Measurements from ENCODE around the gene PRAMEF4. TPM values are rescaled to one million over a fixed set of nuclear protein-coding genes. Genes with fewer than 3 reads are reported as not detected.

PRAMEF4 gene
- total RNA-seq = not detected in 2 replicates

DNA sequence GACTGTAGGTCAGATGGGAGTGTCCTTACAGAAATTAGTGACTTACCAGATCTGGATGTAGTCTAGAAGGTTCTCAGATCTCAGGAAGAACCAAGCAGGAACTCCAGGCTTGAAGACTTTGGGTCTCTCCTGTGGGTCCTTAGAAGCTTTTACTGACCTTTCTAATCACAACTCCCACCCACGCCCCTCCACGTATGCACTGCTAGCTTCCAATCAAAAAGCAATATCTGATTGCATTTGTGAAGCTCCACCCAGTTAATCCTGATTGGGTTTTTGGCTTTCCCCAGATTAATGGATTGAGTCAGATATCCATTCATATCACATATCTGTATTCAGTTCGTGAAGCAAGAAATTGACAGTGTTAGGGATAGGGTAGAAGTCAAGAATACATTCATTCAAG, at the start of gene PRAMEF4:
Gene PRAMEF4 (minus strand): TSS at position 101 of the 400 bp plus-strand sequence. CDS start 2,807 bp downstream, outside the sequence.

DNA sequence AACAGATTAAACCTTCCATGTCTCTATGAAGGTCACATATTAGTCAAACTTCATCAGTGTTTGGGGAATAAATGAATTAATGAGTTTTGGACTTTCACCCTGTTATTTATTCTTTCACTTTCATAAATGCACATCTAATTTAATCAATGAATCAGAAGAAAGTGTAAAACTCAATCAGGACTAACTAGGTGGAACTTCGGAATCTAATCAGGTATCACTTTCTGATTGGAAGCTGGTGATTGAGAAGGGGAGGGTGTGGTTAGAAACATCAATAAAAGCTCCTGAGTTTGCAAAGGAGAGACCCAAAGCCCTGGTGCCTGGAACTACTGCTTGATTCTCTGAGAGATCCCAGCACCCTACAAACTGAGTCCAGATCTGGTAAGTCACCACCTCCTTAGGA, 30.3 kb upstream of the PRAMEF4 start, which contains the start of gene PRAMEF7:
Gene PRAMEF7 (plus strand): TSS at position 301 of the 400 bp plus-strand sequence. CDS start 1,083 bp downstream, outside the sequence.

DNA sequence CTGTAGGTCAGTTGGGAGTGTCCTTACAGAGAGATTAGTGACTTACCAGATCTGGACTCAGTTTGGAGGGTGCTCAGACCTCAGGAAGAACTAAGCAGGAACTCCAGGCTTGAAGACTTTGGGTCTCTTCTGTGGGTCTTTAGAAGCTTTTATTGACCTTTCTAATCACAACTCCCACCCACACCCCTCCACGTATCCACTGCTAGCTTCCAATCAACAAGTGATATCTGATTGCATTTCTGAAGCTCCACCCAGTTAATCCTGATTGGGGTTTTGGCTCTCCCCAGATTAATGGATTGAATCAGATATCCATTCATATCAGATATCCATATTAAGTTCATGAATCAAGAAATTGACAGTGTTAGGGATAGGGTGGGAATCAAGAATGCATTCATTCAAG, 12.2 kb upstream of the PRAMEF4 start, which contains the start of gene PRAMEF10:
Gene PRAMEF10 (minus strand): TSS at position 101 of the 400 bp plus-strand sequence. CDS start 2,423 bp downstream, outside the sequence.

DNA sequence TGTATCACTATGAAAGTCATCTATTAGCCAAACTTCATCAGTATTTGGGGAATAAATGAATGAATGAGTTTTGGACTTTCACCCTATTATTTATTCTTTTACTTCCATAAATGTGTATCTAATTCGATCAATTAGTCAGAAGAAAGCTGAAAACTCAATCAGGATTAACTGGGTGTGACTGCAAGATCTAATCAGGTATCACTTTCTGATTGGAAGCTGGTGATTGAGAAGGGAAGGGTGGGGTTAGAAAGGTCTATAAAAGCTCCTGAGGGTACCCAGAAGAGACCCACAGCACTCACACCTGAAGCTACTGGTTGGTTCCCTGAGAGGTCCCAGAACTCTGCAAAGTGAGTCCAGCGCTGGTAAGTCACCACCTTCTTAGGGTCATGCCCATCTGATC, 29.2 kb downstream of the PRAMEF4 start, which contains the start of gene PRAMEF2:
Gene PRAMEF2 (plus strand): TSS at position 301 of the 400 bp plus-strand sequence. CDS start 1,924 bp downstream, outside the sequence.

DNA sequence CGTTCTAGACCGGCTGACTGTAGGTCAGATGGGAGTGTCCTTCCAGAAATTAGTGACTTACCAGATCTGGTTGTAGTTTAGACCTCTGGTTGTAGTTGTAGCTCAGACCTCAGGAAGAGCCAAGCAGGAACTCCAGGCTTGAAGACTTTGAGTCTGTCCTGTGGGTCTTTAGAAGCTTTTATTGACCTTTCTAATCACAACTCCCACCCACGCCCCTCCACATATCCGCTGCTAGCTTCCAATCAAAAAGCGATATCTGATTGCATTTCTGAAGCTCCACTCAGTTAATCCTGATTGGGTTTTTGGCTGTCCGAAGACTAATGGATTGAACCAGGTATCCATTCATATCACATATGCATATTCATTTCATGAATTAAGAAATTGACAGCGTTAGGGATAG, 37.4 kb downstream of the PRAMEF4 start, which contains the start of gene HNRNPCL1:
Gene HNRNPCL1 (minus strand): TSS at position 101 of the 400 bp plus-strand sequence. CDS start 431 bp downstream, outside the sequence.

DNA sequence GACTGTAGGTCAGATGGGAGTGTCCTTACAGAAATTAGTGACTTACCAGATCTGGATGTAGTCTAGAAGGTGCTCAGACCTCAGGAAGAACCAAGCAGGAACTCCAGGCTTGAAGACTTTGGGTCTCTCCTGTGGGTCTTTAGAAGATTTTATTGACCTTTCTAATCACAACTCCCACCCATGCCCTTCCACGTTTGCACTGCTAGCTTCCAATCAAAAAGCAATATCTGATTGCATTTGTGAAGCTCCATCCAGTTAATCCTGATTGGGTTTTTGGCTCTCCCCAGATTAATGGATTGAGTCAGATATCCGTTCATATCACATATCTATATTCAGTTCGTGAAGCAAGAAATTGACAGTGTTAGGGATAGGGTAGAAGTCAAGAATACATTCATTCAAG, 54.7 kb downstream of the PRAMEF4 start, which contains the start of gene PRAMEF11:
Gene PRAMEF11 (minus strand): TSS at position 101 of the 400 bp plus-strand sequence. CDS start 2,621 bp downstream, outside the sequence.

Other genes with a start within 250 kb of the PRAMEF4 start
- gene AADACL4, start 242.1 kb downstream of the PRAMEF4 start, total RNA-seq = not detected in 2 replicates
- gene AADACL3, start 170.1 kb downstream of the PRAMEF4 start, total RNA-seq = not detected in 2 replicates
- gene CFAP107, start 140.0 kb downstream of the PRAMEF4 start, total RNA-seq = not detected in 2 replicates
- not detected in 2 replicates for gene PRAMEF12, start 112.5 kb downstream of the PRAMEF4 start, total RNA-seq
- not detected in 2 replicates for gene PRAMEF1, start 94.8 kb downstream of the PRAMEF4 start, total RNA-seq
- gene PRAMEF11, start 54.8 kb downstream of the PRAMEF4 start, total RNA-seq = not detected in 2 replicates
- not detected in 2 replicates for gene HNRNPCL1, start 37.5 kb downstream of the PRAMEF4 start, total RNA-seq
- gene PRAMEF2, start 29.1 kb downstream of the PRAMEF4 start, total RNA-seq = not detected in 2 replicates
- not detected in 2 replicates for gene PRAMEF10, start 12.1 kb upstream of the PRAMEF4 start, total RNA-seq
- gene PRAMEF7, start 30.4 kb upstream of the PRAMEF4 start, total RNA-seq = not detected in 2 replicates
- not detected in 2 replicates for gene PRAMEF6, start 61.4 kb upstream of the PRAMEF4 start, total RNA-seq
- not detected in 2 replicates for gene PRAMEF27, start 170.4 kb upstream of the PRAMEF4 start, total RNA-seq
- gene HNRNPCL3, start 174.6 kb upstream of the PRAMEF4 start, total RNA-seq = not detected in 2 replicates
- gene PRAMEF25, start 184.6 kb upstream of the PRAMEF4 start, total RNA-seq = not detected in 2 replicates
- gene HNRNPCL2, start 230.7 kb upstream of the PRAMEF4 start, total RNA-seq = not detected in 2 replicates